CD14-positive monocyte (primary cell): ENCODE results near the gene STMN3. TPM values are rescaled to one million over a fixed set of nuclear protein-coding genes. Genes with fewer than 3 reads are reported as not detected.
A peak's percentile ranks its signal among the peaks of the same experiment; 100 is the strongest.

ENCODE experiments used
- DNase-seq, 3 donors: peaks; one replicate each; pipeline ENCODE4 v3.0.0-alpha.2; 2011 to 2022
- H2AFZ ChIP-seq: 2 replicates; pipeline ENCODE4 v1.6.0; 2012; ENCODE audit warnings: mild to moderate bottlenecking, low read depth, low read length, inconsistent platforms; ENCODE audit not compliant: insufficient read depth, poor library complexity, severe bottlenecking
- H3K27ac ChIP-seq, 2 donors: 1 replicate in 1 of 2; 2 replicates in 1 of 2; pipeline ENCODE4 v1.5.1; 2012 to 2013; ENCODE audit warnings: low read length in 2 of 2, control low read depth in 1 of 2, inconsistent platforms in 1 of 2, low read depth in 1 of 2, mild to moderate bottlenecking in 1 of 2
- H3K27me3 ChIP-seq, 2 donors: one replicate each; pipeline versions ENCODE4 v1.6.0 to v1.6.1; 2011 to 2013; ENCODE audit warnings: low read length in 2 of 2; ENCODE audit not compliant: control insufficient read depth in 2 of 2, insufficient read depth in 2 of 2
- H3K36me3 ChIP-seq, 2 donors: replicated peaks in 1 of 2; 1 replicate in 1 of 2; 2 replicates in 1 of 2; pipeline versions ENCODE4 v1.5.1 to v1.6.1; 2012 to 2013; ENCODE audit warnings: low read length in 2 of 2, control low read depth in 1 of 2, inconsistent platforms in 1 of 2, mild to moderate bottlenecking in 1 of 2; ENCODE audit not compliant: insufficient read depth in 2 of 2, control insufficient read depth in 1 of 2
- H3K4me1 ChIP-seq, 2 donors: 1 replicate in 1 of 2; 2 replicates in 1 of 2; pipeline versions ENCODE4 v1.5.1 to v1.6.1; 2012 to 2013; ENCODE audit warnings: low read length in 2 of 2, control low read depth in 1 of 2, inconsistent platforms in 1 of 2, mild to moderate bottlenecking in 1 of 2, moderate library complexity in 1 of 2; ENCODE audit not compliant: insufficient read depth in 2 of 2, control insufficient read depth in 1 of 2
- H3K4me2 ChIP-seq: replicated peaks from 2 replicates; pipeline ENCODE3; 2012; ENCODE audit warnings: low read length, moderate library complexity, mild to moderate bottlenecking; ENCODE audit not compliant: poor library complexity, severe bottlenecking; ENCODE audit errors: extremely low read depth
- H3K4me3 ChIP-seq, 3 experiments: fragments of 200-600 bp in 1 of 3; sonication (generic) in 1 of 3; replicated peaks in 1 of 3; 1 replicate in 2 of 3; 2 replicates in 1 of 3; pipeline ENCODE4 v1.5.1; 2011 to 2013; ENCODE audit warnings: low read length in 3 of 3, mild to moderate bottlenecking in 3 of 3, control low read depth in 2 of 3, low read depth in 2 of 3, inconsistent platforms in 1 of 3, moderate library complexity in 1 of 3
- H3K79me2 ChIP-seq: 2 replicates; pipeline ENCODE4 v1.6.0; 2012; ENCODE audit warnings: mild to moderate bottlenecking, control low read depth, inconsistent platforms, low read length, moderate library complexity; ENCODE audit not compliant: insufficient read depth
- H3K9ac ChIP-seq: 2 replicates; pipeline ENCODE4 v1.6.0; 2017; ENCODE audit warnings: low read length, mild to moderate bottlenecking; ENCODE audit not compliant: insufficient read depth, poor library complexity, severe bottlenecking
- H3K9me3 ChIP-seq, 2 donors: replicated peaks in 1 of 2; 1 replicate in 1 of 2; 2 replicates in 1 of 2; pipeline versions ENCODE4 v1.5.1 to v1.6.1; 2012 to 2013; ENCODE audit warnings: low read length in 2 of 2, control low read depth in 1 of 2; ENCODE audit not compliant: control insufficient read depth in 1 of 2, insufficient read depth in 1 of 2
- H4K20me1 ChIP-seq: 2 replicates; pipeline ENCODE4 v1.6.0; 2012; ENCODE audit warnings: mild to moderate bottlenecking, low read length, control low read depth, moderate library complexity; ENCODE audit not compliant: insufficient read depth
- H3K27ac Mint-ChIP-seq, 7 donors: one replicate each; pipeline ENCODE4 v1.8.0; 2020; ENCODE audit warnings: mild to moderate bottlenecking in 7 of 7, mixed read lengths in 7 of 7, moderate library complexity in 6 of 7, inconsistent platforms in 2 of 7
- H3K27me3 Mint-ChIP-seq, 3 donors: one replicate each; pipeline ENCODE4 v1.8.0; 2021 to 2022; ENCODE audit warnings: low read depth in 3 of 3, mild to moderate bottlenecking in 3 of 3, mixed read lengths in 3 of 3, moderate library complexity in 3 of 3, inconsistent platforms in 1 of 3
- H3K36me3 Mint-ChIP-seq, 2 donors: one replicate each; pipeline ENCODE4 v1.8.0; 2020; ENCODE audit warnings: mixed read lengths in 2 of 2, inconsistent platforms in 1 of 2, mild to moderate bottlenecking in 1 of 2
- H3K4me1 Mint-ChIP-seq: one replicate; pipeline ENCODE4 v1.8.0; 2020; ENCODE audit warnings: mild to moderate bottlenecking, mixed read lengths
- H3K4me3 Mint-ChIP-seq, 2 donors: one replicate each; pipeline ENCODE4 v1.8.0; 2020; ENCODE audit warnings: mild to moderate bottlenecking in 2 of 2, mixed read lengths in 2 of 2, moderate library complexity in 1 of 2
- H3K9me3 Mint-ChIP-seq, 7 donors: one replicate each; pipeline ENCODE4 v1.8.0; 2020 to 2022; ENCODE audit warnings: mixed read lengths in 7 of 7, mild to moderate bottlenecking in 6 of 7, moderate library complexity in 6 of 7, inconsistent platforms in 2 of 7
- WGBS: methylation state at CpG from one replicate; pipeline ENCODE4 v1.1.5; 2013; ENCODE audit warnings: missing lambda C conversion rate; ENCODE audit not compliant: insufficient coverage; 5-methylcytosine and 5-hydroxymethylcytosine counted together
- intact Hi-C, 2 donors: fragments of 100-400 bp; cut with micrococcal nuclease; formaldehyde crosslinking; loops; one replicate each; pipeline versions ENCODE4 v1.15.0 to v1.15.1; 2023
- polyA plus RNA-seq, 3 donors: library from polyadenylated mRNA; depleted of rRNA in 1 of 3; unstranded in 2 of 3; stranded (reverse) in 1 of 3; fragments of 300-500 nt in 2 of 3; fragments of >200 nt in 1 of 3; fragmentation: Illumina TruSeq in 2 of 3; gene quantifications; 1 replicate in 2 of 3; 2 replicates in 1 of 3; pipeline ENCODE4 v1.2.3, GENCODE V29; 2012 to 2021
- TF ChIP-seq, protein P1 (sequence below): fragments of 200-600 bp; IDR thresholded peaks from one replicate; pipeline ENCODE4 v1.8.0; 2022; ENCODE audit warnings: antibody characterized with exemption, mild to moderate bottlenecking

The STMN3 gene
- polyA plus RNA-seq, 3 donors, result 0.10 to 8.1 (median 0.15) TPM

DNA sequence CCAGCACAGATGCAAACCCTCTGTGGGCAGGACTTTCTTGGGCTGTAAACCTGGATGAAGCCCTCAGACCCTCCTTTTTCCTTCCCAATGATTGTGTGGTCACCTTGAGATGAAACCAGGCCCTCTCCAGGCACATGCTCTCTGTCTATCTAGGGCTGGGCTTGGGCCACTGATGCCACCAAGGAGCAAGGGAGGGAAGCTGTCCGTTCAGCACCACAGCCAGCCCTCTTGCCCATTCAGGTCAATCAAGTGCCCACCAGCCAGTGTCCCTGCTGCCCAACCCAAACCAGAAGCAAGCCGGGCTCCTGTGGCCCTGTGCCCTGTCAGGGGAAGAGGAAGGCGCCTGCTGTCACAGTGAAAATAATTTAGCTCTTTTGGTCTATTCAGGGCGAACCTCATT lies 8.0 kb downstream of the STMN3 start:
- no peak overlapping the region for H3K27ac ChIP-seq
- no peaks in the 10 kb centered on the region for H3K36me3 ChIP-seq
- H3K4me3 ChIP-seq, result no peak overlapping the region
- TF ChIP-seq, protein P1, sequence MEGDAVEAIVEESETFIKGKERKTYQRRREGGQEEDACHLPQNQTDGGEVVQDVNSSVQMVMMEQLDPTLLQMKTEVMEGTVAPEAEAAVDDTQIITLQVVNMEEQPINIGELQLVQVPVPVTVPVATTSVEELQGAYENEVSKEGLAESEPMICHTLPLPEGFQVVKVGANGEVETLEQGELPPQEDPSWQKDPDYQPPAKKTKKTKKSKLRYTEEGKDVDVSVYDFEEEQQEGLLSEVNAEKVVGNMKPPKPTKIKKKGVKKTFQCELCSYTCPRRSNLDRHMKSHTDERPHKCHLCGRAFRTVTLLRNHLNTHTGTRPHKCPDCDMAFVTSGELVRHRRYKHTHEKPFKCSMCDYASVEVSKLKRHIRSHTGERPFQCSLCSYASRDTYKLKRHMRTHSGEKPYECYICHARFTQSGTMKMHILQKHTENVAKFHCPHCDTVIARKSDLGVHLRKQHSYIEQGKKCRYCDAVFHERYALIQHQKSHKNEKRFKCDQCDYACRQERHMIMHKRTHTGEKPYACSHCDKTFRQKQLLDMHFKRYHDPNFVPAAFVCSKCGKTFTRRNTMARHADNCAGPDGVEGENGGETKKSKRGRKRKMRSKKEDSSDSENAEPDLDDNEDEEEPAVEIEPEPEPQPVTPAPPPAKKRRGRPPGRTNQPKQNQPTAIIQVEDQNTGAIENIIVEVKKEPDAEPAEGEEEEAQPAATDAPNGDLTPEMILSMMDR, result no peak
- no peaks in the 10 kb centered on the region for H4K20me1 ChIP-seq
- Mint-ChIP-seq H3K27ac (no peak overlapping the region), H3K4me1 (peaks cover 4% of the 10 kb centered on the region), H3K27me3 (peaks cover 8 to 20% (median 13%) of the 10 kb centered on the region in 3 donors), H3K4me3 (no peak overlapping the region), H3K36me3 (no peaks in the 10 kb centered on the region), H3K9me3 (no peaks in the 10 kb centered on the region)
- no peak for DNase-seq
- intact Hi-C loops, result no loop called here
- peaks cover 11 to 15% of the 10 kb centered on the region in 2 donors for H3K4me1 ChIP-seq
- whole genome bisulfite sequencing, result 96% methylated on average over 2 of the region's 4 CpGs
- no peaks in the 10 kb centered on the region for H3K27me3 ChIP-seq
- no peaks in the 10 kb centered on the region for H3K9me3 ChIP-seq
- H3K4me2 ChIP-seq, result no peak overlapping the region
- peaks cover 3% of the 10 kb centered on the region for H3K79me2 ChIP-seq
- H3K9ac ChIP-seq, result no peak overlapping the region
- H2AFZ ChIP-seq, result no peak overlapping the region

DNA sequence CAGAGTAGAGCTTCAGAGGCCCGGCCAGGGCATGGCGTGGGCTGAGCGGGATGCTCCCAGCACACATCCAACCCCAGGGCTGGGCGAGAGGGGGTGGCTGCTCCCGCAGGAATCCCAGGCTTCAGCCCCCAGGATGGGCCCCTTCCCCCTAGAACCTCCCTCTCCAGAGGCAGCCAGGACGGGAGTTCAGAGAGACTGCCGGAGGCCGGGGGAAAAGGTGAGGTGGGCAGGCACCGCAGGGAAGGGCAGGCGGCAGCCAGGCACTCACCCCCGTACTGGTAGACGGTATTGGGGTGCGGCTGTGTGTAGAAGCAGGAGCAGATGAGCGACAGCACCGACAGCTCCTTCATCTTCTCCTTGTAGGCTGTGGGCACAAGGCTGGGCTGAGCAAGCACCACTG lies 9.3 kb downstream of the STMN3 start:
- H4K20me1 ChIP-seq, result no peaks in the 10 kb centered on the region
- no peaks in the 10 kb centered on the region for H3K9me3 Mint-ChIP-seq
- TF ChIP-seq, protein P1, result no peak
- H3K36me3 ChIP-seq, result no peaks in the 10 kb centered on the region
- intact Hi-C loops, result loop anchor here (5.0 kb wide), 4 partner anchors 77 to 298 kb away; partner anchors contain the start of genes LIME1 (in 1 of the 2), PTK6 (in 1 of the 2) and SLC2A4RG (in 1 of the 2)
- H3K36me3 Mint-ChIP-seq, result peaks cover 0 to 2% of the 10 kb centered on the region in 2 donors
- WGBS, result 98% methylated on average over 13 of the region's 15 CpGs
- H2AFZ ChIP-seq, result no peak overlapping the region
- H3K4me1 Mint-ChIP-seq, result peaks cover 16% of the 10 kb centered on the region
- H3K9ac ChIP-seq, result no peak overlapping the region
- H3K4me3 Mint-ChIP-seq, result no peak overlapping the region
- no peaks in the 10 kb centered on the region for H3K9me3 ChIP-seq
- peaks cover 13% of the 10 kb centered on the region for H3K79me2 ChIP-seq
- H3K4me2 ChIP-seq, result no peak overlapping the region
- H3K4me1 ChIP-seq, result peaks cover 24 to 27% of the 10 kb centered on the region in 2 donors
- H3K27ac ChIP-seq, result no peak overlapping the region
- peak overlapping the region in 1 of 7 donors; percentile 23 for H3K27ac Mint-ChIP-seq
- H3K27me3 Mint-ChIP-seq, result peaks cover 6 to 18% (median 8%) of the 10 kb centered on the region in 3 donors
- no peak for DNase-seq
- H3K4me3 ChIP-seq, result no peak overlapping the region
- H3K27me3 ChIP-seq, result no peaks in the 10 kb centered on the region
